Mucosa of descending colon (tissue), 3 donors: Measurements from ENCODE around the gene SPOUT1. TPM values are rescaled to one million over a fixed set of nuclear protein-coding genes. Genes with fewer than 3 reads are reported as not detected.

ENCODE experiments used
- ATAC-seq: fragments of 200-7000 bp; cut with Tn5 transposase; one replicate; pipeline ENCODE4 v1.9.1; 2020; ENCODE audit warnings: mild to moderate bottlenecking, moderate library complexity
- DNase-seq, 3 donors: peaks; one replicate each; pipeline ENCODE4 v3.0.0-alpha.2; 2020
- H3K36me3 ChIP-seq: fragments of 200-600 bp; one replicate; pipeline ENCODE4 v1.8.0; 2021; ENCODE audit warnings: low read depth, mild to moderate bottlenecking
- H3K4me1 ChIP-seq: fragments of 200-600 bp; one replicate; pipeline ENCODE4 v1.8.0; 2021; ENCODE audit warnings: low read depth, mild to moderate bottlenecking
- H3K4me3 ChIP-seq: fragments of 200-600 bp; one replicate; pipeline ENCODE4 v1.8.0; 2021; ENCODE audit warnings: mild to moderate bottlenecking
- H3K9me3 ChIP-seq: fragments of 200-600 bp; one replicate; pipeline ENCODE4 v1.8.0; 2021; ENCODE audit warnings: mild to moderate bottlenecking
- intact Hi-C, 2 donors: fragments of 100-400 bp; cut with DNase I in 1 of 2; cut with micrococcal nuclease in 1 of 2; formaldehyde crosslinking; loops; one replicate each; pipeline versions ENCODE4 v1.11.0 to v1.11.1; 2022; cut with DNase I, micrococcal nuclease
- total RNA-seq, 3 donors: library from RNA; stranded (reverse); fragmentation: NEBNext Ultra II Directional in 2 of 3; extraction: Animal tissue kit (Norgen Biotek cat#: 25700) in 2 of 3; gene quantifications; one replicate each; pipeline versions ENCODE4 v1.2.1 to v1.2.4, GENCODE V29; 2021 to 2023
- TF ChIP-seq, protein P1 (sequence below): fragments of 200-600 bp; IDR thresholded peaks from one replicate; pipeline ENCODE4 v1.8.0; 2022; ENCODE audit warnings: antibody characterized with exemption, mild to moderate bottlenecking
- donor health status: DM: no; HTN: no; CAD: no; lungs with moderate emphysema.
- donor health status: DM: no; HTN: no; CAD: no.
- donor health status: DM: no; HTN: yes; CAD: no.

SPOUT1 gene
- total RNA-seq, 3 donors from 2014 or later, result 31.6 to 35.5 (median 31.7) TPM

DNA sequence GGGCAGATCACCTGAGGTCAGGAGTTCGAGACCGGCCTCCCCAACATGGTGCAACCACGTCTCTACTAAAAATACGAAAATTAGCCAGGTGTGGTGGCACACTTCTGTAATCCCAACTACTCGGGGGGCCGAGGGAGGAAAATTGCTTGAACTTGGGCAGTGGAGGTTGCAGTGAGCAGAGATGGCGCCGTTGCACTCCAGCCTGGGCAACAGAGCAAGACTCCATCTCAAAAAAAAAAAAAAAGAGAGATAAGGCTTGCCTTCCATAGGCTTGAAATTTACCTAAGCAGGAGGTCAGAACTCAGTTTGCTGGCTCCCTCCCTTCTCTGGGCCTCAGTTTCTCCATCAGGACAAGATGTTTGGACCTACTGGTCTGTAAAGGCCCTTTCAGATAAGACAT lies 1.3 kb downstream of the SPOUT1 start:
- DNase-seq (no peak), ATAC-seq (no peak)
- Histone ChIP-seq H3K9me3 (no peaks in the 10 kb centered on the region), H3K36me3 (no peaks in the 10 kb centered on the region), H3K4me3 (no peak overlapping the region), H3K4me1 (peaks cover 7% of the 10 kb centered on the region)
- TF ChIP-seq, protein P1, sequence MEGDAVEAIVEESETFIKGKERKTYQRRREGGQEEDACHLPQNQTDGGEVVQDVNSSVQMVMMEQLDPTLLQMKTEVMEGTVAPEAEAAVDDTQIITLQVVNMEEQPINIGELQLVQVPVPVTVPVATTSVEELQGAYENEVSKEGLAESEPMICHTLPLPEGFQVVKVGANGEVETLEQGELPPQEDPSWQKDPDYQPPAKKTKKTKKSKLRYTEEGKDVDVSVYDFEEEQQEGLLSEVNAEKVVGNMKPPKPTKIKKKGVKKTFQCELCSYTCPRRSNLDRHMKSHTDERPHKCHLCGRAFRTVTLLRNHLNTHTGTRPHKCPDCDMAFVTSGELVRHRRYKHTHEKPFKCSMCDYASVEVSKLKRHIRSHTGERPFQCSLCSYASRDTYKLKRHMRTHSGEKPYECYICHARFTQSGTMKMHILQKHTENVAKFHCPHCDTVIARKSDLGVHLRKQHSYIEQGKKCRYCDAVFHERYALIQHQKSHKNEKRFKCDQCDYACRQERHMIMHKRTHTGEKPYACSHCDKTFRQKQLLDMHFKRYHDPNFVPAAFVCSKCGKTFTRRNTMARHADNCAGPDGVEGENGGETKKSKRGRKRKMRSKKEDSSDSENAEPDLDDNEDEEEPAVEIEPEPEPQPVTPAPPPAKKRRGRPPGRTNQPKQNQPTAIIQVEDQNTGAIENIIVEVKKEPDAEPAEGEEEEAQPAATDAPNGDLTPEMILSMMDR, result no peak
- intact Hi-C loops, result no loop called here

DNA sequence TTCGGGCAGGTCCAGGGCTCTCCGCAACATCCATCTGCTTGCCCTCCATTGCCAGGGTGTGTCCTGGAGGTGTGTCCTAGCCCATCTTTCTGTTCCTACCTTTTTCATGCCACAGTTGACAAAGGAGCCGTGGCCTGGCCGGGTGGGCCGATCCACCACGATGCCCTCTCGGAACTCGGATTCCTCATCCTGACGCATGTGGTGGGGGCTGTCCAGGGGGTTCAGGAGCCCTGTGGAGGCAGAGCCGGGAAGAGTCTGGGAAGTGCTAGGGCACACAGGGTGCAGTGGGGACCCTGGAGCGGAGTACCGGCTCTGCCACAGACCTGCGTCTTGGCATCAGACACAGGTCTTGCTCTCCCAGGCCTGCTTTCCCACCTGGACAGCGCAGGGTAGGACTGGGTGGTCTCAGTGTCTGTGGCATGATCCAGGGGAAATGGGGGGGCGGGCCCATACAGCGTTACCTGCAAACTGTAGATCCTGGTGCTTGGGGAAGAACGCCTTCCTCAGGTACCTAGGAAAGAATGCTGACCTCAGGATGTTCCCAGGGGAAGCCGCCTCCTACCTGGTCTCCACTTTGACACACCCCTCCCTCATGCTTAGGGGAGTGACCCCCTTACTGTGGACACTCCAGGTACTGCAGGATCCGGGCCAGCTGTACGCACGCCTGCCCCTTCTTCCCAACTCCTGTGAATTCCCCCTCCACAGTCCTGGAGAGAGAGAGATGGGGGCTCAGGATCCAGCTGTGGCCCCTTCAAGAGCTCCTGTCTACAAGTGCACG lies 3.5 kb downstream of the SPOUT1 start:
- intact Hi-C loops, result no loop called here
- H3K4me3 ChIP-seq, result no peak overlapping the region
- no peaks in the 10 kb centered on the region for H3K9me3 ChIP-seq
- H3K4me1 ChIP-seq, result peaks cover 7% of the 10 kb centered on the region
- ATAC-seq (no peak), DNase-seq (peak in 1 of 3 donors; percentile 41)
- no peaks in the 10 kb centered on the region for H3K36me3 ChIP-seq
- TF ChIP-seq, protein P1, result no peak

- peaks cover 14% of the 10 kb centered on the region for H3K4me1 ChIP-seq
- H3K4me3 ChIP-seq, result no peak overlapping the region
- ATAC-seq, result no peak
- H3K36me3 ChIP-seq, result no peaks in the 10 kb centered on the region
- TF ChIP-seq, protein P1, result no peak
- H3K9me3 ChIP-seq, result no peaks in the 10 kb centered on the region
- no peak for DNase-seq
- intact Hi-C loops, result no loop called here
These were observed 4.7 kb downstream of the SPOUT1 start for GRCh38 chr9:128824911-128825310.

DNA sequence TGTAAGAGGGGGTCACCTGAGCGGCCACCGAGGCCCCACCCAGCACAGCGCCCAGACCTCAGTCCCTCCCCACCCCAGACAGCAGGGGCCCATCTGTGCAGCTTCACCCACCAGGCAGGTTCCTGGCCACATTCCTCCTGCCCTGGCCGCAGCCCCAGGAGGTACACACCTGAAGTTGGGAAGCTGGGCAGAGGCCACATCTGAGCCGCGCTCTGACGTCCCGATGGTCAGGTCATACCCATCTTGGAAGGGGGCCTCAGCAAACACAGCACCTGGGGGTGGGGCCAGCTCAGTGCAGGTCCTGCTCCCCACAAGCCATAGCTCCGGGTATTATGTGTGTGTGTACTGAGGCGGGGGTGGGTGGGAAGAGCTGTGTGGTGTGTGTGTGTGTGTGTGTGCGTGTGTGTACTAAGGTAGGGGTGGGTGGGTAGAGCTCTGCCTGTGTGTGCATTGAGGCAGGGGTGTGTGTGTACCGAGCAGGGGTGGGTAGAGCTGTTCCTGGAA lies 5.6 kb downstream of the SPOUT1 start:
- DNase-seq, result no peak
- Histone ChIP-seq H3K4me3 (no peak overlapping the region), H3K9me3 (no peaks in the 10 kb centered on the region), H3K4me1 (peaks cover 21% of the 10 kb centered on the region), H3K36me3 (no peaks in the 10 kb centered on the region)
- no peak for ATAC-seq
- TF ChIP-seq, protein P1, result no peak
- intact Hi-C loops, result no loop called here

DNA sequence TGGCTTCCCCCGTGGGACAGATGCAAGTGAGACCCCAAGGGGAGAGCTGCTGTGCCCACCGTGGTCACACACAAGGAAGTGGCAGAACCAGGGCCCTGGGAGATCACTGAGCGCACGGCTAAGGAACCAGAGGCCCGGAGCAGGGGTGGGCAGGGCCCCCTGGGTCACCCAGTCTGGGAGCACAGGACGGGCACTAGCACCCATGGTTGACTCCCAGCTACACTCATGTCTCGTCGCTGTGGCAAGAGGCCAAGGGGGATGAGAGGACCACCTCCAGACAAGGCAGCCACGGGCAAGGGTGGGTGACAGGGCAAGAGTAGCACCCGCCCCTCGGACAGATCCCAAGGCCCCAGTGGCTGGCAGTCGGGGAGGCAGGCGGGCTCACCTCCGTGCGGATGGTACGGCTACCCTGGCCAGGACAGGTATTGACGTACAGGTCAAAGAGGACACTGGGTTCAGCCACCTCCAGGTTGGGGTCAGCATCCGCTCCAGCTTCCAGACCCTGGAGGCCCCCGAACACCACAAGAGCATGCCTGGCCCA lies 6.2 kb downstream of the SPOUT1 start:
- no peaks in the 10 kb centered on the region for H3K9me3 ChIP-seq
- no peak for ATAC-seq
- no peaks in the 10 kb centered on the region for H3K36me3 ChIP-seq
- H3K4me3 ChIP-seq, result no peak overlapping the region
- peaks cover 15% of the 10 kb centered on the region for H3K4me1 ChIP-seq
- TF ChIP-seq, protein P1, result no peak
- intact Hi-C loops, result no loop called here
- DNase-seq, result no peak
